ENCODE measurements around the gene FNIP1.
A peak's percentile ranks its signal among the peaks of the same experiment; 100 is the strongest.

Gene FNIP1

GRCh38 chr5:131640043-131640856 lies 156.6 kb downstream of the FNIP1 start:
- Histone ChIP-seq H3K4me3 (no peak overlapping the region), H3K27ac (no peak overlapping the region)
- TF ChIP-seq, protein P1, sequence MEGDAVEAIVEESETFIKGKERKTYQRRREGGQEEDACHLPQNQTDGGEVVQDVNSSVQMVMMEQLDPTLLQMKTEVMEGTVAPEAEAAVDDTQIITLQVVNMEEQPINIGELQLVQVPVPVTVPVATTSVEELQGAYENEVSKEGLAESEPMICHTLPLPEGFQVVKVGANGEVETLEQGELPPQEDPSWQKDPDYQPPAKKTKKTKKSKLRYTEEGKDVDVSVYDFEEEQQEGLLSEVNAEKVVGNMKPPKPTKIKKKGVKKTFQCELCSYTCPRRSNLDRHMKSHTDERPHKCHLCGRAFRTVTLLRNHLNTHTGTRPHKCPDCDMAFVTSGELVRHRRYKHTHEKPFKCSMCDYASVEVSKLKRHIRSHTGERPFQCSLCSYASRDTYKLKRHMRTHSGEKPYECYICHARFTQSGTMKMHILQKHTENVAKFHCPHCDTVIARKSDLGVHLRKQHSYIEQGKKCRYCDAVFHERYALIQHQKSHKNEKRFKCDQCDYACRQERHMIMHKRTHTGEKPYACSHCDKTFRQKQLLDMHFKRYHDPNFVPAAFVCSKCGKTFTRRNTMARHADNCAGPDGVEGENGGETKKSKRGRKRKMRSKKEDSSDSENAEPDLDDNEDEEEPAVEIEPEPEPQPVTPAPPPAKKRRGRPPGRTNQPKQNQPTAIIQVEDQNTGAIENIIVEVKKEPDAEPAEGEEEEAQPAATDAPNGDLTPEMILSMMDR (IDR thresholded peaks at IDR 0.05) = no peak
- DNase-seq (ENCODE audit: low spot score) = no peak

- H3K27ac ChIP-seq = no peak overlapping the region
- TF ChIP-seq, protein P1 (IDR thresholded peaks at IDR 0.05) = no peak
Observed at GRCh38 chr5:131639148-131639547, 157.7 kb downstream of the FNIP1 start.

DNA sequence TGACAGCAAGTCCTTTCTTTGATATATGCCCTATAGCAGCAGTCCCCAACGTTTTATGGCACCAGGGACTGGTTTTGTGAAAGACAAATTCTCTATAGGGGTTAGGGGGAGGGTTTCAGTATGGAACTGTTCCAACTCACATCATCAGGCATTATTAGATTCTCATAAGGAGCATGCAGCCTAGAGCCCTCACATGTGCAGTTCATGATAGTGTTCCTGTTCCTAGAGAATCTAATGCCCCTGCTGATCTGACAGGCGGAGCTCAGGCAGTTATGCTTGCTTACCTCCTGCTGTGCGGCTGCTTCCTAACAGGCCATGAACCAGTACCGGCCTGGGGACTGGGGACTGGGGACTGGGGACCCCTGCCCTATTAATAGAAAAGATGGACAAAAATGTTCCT lies 159.1 kb downstream of the FNIP1 start:
- Histone ChIP-seq H3K27ac (no peak overlapping the region), H3K4me3 (no peak overlapping the region)
- TF ChIP-seq, protein P1 (IDR thresholded peaks at IDR 0.05) = no peak
- DNase-seq (ENCODE audit: low spot score) = no peak

More at GRCh38 chr5:131639148-131639547, 157.7 kb downstream of the FNIP1 start:
- DNase-seq (ENCODE audit: low spot score) = no peak
- H3K4me3 ChIP-seq = no peak overlapping the region

DNA sequence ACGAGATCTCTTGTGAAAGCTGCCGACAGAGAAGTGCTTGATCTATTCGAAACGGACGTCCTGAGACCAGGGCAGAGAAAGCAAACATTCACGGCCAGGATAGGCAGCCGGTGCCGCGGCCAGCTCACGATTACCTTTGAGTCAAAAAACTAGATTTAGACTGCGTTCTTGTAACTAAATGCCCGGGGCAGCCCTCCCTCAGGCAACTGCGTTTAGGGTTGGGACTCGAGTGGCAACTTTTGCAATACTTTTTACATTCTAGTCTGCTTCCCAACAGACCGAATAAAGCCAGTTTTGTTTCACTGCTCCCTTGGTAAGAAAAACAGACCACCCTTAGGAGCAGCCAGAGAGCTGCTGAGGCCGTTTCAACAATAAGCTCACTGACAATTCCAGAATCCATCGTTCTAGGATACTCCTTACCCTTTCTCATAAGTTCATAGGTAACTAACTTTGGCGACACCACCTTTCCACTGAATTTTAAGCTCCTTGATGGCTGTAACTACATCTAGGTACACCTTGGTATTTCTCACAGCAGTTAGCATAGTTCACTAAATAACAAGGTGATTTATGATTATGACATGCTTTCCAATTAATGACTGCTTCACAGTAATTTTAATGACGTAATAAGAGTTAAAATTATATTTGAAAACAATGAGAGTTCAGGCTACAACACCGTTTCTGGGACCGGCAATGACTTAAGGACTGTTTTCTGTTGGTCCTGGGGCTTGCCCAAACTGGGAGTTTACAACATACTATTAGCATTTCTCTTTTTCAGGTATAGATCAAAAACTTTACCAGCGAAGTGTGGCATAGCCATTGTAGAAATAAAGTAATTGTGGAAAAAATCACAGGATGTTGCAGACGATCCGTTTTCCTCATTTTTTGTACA lies 160.9 kb downstream of the FNIP1 start:
- peak overlapping the region; percentile 97 for H3K4me3 ChIP-seq
- H3K27ac ChIP-seq = peak overlapping the region; percentile 94 to 96
- DNase-seq (ENCODE audit: low spot score) = no peak
- TF ChIP-seq, protein P1 (IDR thresholded peaks at IDR 0.05) = no peak

DNA sequence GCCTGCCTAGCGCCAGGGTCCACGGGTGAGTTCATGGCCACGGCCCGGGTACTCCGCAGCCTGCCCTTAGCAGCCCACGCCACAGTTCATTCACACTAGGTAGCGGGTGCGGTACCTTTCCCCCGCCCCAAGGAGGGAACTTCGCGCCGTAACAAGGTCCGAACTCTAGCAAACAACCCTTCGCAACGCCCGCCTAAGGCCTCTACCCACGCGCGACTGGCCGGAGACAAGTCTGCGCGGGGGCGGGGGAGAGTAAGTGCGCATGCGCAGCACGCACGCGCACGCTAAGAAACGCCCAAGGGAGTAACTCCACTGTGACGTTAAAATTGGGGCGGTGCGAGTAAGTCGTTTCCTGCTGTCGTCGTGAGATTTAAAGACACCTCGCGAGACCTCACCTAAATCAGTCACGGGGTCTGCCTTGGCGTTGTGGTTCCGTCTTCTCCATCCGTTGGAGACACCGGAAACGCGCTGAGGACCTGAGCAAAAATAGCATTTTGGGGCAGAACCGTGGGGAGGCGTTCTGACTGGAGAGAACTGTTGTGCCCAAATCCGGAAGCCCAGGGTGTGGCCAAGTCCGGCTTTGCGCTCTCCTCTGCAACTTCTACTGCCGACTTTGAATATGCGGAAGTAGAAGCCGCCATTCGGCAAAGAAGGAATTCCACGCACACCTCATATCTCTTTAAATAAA lies 161.7 kb downstream of the FNIP1 start, which contains the start of gene RAPGEF6:
Gene RAPGEF6 (minus strand): TSS at position 234 of the 688 bp plus-strand sequence. CDS start 199 bp downstream, at position 35.
- TF ChIP-seq, protein P1 (IDR thresholded peaks at IDR 0.05) = no peak
- peak; percentile 99 for DNase-seq (ENCODE audit: low spot score)
- Histone ChIP-seq H3K4me3 (peak within 1 kb of the TSS; percentile 97), H3K27ac (peak within 1 kb of the TSS; percentile 94 to 96)

DNA sequence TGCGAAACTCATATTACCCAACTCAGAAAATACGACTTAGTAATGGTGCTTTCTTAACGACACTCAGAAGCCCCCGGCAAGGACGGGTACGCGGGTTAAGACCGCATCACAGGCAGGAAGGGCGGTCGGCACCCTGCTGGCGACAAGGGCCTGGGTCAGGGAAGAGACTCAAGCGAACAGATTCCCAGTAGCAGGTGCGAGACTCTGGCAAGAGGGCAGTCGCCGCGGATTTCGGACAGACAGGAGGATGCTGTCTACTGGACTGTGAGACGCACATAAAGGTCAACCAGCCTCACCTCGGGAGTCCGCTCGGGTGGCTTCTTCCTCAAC lies 162.2 kb downstream of the FNIP1 start:
- peak overlapping the region; percentile 97 for H3K4me3 ChIP-seq
- no peak for DNase-seq (ENCODE audit: low spot score)
- TF ChIP-seq, protein P1 (IDR thresholded peaks at IDR 0.05) = no peak

More for the DNA sequence above, 162.2 kb downstream of the FNIP1 start:
- H3K27ac ChIP-seq = peak overlapping the region; percentile 94
